ENCODE data around the gene ETV6.

Gene ETV6

DNA sequence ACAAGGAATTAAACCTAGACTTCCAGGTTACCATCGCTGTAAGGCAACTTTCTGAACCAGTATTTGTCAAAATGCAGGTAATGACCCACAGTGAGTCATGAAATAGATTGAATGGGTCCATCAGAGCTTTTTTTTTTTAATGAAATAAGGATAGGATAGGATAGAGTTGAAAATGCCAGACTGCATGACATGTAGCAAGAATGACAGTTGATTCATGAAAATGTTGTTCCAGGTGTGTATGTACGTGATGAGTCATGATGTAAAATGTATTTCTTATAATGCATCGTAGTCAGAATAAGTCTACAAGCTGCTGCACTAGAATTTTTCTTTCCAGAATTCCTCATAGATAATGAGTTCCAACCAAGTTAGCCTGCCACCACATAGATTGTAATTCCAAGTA is 236.9 kb downstream of the ETV6 start:
- Mint-ChIP-seq H3K27ac (no peak overlapping the region), H3K9me3 (peaks cover 6% of the 10 kb centered on the region), H3K4me3 (no peak overlapping the region), H3K36me3 (ENCODE audit: low read depth) (peaks cover 80% of the 10 kb centered on the region), H3K27me3 (no peaks in the 10 kb centered on the region), H3K4me1 (ENCODE audit: low read depth) (peaks cover 8% of the 10 kb centered on the region)

DNA sequence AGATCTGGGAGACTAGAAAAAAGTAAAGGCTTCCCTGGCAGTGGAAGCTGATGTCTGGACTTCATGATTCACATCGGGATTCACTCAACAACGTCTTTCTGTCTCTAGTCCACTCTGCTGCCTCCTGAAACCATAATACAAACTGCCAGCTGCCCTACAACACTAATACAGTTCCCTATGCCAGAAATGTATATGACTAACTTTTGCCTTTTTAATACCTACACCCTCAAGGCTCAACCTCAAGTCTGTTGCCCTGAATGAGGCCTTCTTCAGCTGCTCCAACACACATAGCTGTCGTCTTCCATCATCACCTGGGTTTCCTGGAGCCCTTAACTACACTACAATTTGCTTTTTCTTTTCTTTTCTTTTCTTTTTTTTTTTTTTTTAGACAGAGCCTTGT is 238.6 kb downstream of the ETV6 start:
- Mint-ChIP-seq H3K4me1 (ENCODE audit: low read depth) (peaks cover 8% of the 10 kb centered on the region), H3K36me3 (ENCODE audit: low read depth) (peaks cover 88% of the 10 kb centered on the region), H3K4me3 (no peak overlapping the region), H3K9me3 (peaks cover 6% of the 10 kb centered on the region), H3K27me3 (no peaks in the 10 kb centered on the region), H3K27ac (no peak overlapping the region)

DNA sequence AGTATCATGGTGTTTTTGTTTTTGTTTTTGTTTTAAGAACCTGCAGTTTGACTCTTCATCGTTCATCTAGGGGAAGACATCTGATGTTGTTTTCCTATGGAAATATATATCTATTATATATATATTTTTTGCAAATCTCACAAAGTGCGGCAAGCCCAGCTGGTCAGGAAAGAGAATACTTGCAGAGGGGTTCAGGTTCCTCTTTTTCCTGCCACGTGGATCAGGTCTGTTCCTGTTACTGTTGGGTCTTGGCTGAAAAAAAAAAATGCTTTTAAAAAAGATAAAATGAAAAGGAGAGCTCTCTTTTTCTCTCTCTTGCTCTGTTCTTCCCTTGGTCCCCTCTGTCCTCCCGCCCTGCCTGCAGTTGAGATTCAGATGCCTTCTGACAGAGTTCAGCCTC is 241.9 kb downstream of the ETV6 start:
- Mint-ChIP-seq H3K4me1 (ENCODE audit: low read depth) (peaks cover 23% of the 10 kb centered on the region), H3K27me3 (no peaks in the 10 kb centered on the region), H3K27ac (no peak overlapping the region), H3K4me3 (no peak overlapping the region), H3K9me3 (peaks cover 6% of the 10 kb centered on the region), H3K36me3 (ENCODE audit: low read depth) (peaks cover 67% of the 10 kb centered on the region)

DNA sequence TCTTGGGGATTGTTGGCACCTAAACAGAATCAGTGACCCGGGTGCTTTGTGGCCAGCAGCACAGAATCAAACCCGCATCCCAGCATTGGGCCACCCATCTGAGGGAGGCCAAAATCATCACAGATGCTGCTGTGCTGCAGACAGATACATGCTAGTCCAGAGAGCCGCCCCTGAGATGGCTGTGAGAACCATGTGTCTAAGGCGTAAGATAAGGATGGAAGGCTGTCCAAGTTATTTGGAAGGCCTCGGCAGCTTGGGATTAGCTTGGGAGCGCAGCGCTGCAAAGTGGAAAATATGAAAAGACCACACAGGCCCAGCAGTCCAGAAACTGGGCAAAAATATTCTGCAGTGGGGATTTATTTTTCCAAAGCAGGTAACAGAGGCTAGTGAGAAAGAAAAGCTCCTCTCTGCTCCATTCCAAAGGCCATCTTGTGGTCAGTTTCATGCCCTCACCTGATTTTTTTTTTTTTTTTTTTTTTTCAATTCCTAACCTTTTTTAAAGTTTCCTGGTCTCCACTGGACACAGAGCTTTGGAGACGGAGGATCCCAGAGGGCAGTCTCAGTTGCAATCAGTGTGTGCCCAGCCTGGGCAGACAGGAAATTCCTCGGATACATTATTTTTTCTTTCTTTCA is 242.4 kb downstream of the ETV6 start:
- Mint-ChIP-seq H3K27me3 (no peaks in the 10 kb centered on the region), H3K36me3 (ENCODE audit: low read depth) (peaks cover 62% of the 10 kb centered on the region), H3K4me3 (no peak overlapping the region), H3K27ac (no peak overlapping the region), H3K4me1 (ENCODE audit: low read depth) (peaks cover 23% of the 10 kb centered on the region), H3K9me3 (peaks cover 6% of the 10 kb centered on the region)

DNA sequence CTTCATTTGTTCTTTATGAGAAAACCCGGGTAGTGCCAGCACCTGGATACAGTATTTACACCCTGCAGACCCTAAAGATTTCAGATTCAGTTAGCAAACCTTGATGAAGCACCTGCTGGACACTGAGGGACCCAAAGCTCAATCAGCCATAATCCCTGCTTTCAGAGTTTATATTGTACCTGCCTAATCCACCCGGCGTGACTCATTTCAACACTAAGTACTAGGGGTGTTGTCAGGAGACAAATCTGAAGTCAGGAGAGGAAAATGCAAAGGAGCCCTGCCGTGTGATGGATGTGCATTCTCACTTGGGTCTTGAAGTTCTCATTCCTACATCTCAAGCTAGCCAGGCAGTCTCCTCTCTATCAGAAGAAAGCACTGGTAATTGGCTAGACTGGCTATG is 244.5 kb downstream of the ETV6 start:
- Mint-ChIP-seq H3K9me3 (peaks cover 6% of the 10 kb centered on the region), H3K4me1 (ENCODE audit: low read depth) (peaks cover 28% of the 10 kb centered on the region), H3K27ac (no peak overlapping the region), H3K27me3 (peaks cover 5% of the 10 kb centered on the region), H3K4me3 (no peak overlapping the region), H3K36me3 (ENCODE audit: low read depth) (peaks cover 42% of the 10 kb centered on the region)

DNA sequence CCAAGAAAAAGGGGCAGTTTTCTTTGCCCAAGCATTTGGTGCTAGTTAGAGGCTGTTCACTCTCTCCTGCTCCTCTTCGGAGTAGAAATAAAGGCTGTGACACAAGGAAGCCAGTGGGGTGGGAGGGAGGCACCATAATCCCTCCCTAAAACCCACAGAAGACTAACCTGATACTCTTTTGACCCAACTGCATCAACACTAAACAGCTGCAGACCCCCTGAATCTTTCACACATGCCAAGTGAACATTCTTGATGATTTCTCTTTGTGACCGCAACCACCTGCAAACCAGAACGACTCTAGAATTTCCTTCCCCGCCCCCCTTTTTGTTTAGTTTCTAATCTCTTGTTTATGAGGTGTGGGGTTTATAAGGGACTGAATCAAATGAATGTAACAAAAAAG is 245.4 kb downstream of the ETV6 start:
- peaks cover 34% of the 10 kb centered on the region for H3K36me3 Mint-ChIP-seq (ENCODE audit: low read depth)
- H3K4me3 Mint-ChIP-seq, result no peak overlapping the region
- H3K9me3 Mint-ChIP-seq, result no peaks in the 10 kb centered on the region
- peaks cover 28% of the 10 kb centered on the region for H3K4me1 Mint-ChIP-seq (ENCODE audit: low read depth)
- peaks cover 5% of the 10 kb centered on the region for H3K27me3 Mint-ChIP-seq
- no peak overlapping the region for H3K27ac Mint-ChIP-seq

DNA sequence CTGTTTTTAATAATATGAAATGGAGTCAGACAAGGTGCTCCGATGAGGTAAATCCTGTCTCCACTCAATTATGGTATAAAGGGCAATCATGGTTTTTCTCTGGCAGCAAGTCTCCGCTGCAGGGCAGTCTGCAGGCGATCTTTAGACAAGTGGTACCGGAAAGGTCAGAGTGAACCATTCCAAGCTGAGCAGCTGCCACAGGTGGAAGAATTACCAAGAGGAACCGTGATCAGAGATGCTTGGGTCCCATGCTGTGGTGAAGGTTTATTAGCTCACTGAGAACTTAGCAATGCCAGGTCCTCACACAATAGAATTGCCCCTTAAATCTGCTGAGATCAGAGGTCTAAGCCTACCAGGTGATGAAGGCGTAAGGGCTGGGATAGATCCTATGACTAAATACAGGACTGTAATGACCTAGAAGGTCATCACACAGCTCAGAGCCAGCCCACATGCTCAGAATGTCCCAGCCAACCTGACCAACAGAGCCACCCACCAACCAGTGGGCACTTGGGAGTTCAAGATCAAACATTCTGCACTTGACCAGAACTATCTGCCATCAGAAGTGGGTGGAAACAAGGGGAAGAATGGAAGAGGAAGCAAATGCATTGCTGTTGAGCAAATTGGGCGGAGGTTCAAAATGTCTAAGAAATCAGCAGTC is 246.1 kb downstream of the ETV6 start:
- Mint-ChIP-seq H3K4me1 (ENCODE audit: low read depth) (peaks cover 31% of the 10 kb centered on the region), H3K9me3 (no peaks in the 10 kb centered on the region), H3K27me3 (peaks cover 5% of the 10 kb centered on the region), H3K27ac (peak overlapping the region; percentile 3), H3K36me3 (ENCODE audit: low read depth) (peaks cover 28% of the 10 kb centered on the region), H3K4me3 (no peak overlapping the region)

DNA sequence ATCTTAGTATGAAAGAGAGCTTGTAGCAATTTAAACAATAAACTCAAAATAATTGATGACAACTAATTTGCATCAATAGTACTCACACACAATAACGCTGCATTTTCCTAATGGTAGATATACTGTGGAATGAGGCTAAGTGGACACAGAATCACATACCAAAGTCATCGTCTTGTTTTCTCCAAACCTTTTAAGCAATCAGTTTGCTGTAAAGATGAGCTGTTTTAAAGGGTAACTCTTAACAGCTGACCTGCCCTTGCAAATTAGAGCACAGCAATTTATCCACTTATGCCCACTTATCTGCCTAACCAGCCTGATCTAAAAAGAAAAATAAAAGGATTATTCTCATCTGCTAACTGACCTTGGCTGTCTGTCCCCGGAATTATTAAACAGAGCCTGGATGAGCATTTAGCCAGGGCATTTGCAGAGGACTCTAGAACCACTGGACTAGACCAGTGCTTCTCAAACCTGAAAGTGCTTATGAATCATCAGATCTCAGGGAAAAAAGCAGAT is 247.0 kb downstream of the ETV6 start:
- Mint-ChIP-seq H3K4me3 (no peak overlapping the region), H3K27me3 (peaks cover 5% of the 10 kb centered on the region), H3K27ac (no peak overlapping the region), H3K9me3 (no peaks in the 10 kb centered on the region), H3K4me1 (ENCODE audit: low read depth) (peaks cover 36% of the 10 kb centered on the region), H3K36me3 (ENCODE audit: low read depth) (peaks cover 20% of the 10 kb centered on the region)

DNA sequence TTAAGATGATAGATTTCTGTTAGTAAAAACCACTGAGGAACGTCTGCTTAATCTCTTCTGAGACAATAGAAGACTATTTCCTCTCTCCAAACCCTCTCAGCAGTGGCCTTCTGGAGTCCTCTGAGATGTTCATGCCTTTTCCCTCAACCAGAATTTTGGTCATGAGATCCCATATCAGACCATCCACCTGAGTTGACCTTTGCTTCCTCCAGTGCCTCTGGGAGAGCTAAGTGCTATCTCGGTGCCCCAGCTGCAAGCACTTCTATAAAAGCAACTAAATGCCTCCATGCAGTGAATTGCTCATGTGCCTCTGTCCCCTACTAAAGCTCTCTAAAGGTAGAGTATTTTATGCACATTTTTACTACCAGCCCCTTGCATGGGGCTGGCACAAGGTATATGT is 248.4 kb downstream of the ETV6 start:
- peaks cover 5% of the 10 kb centered on the region for H3K27me3 Mint-ChIP-seq
- peaks cover 8% of the 10 kb centered on the region for H3K36me3 Mint-ChIP-seq (ENCODE audit: low read depth)
- H3K27ac Mint-ChIP-seq, result peak overlapping the region; percentile 62
- no peaks in the 10 kb centered on the region for H3K9me3 Mint-ChIP-seq
- H3K4me1 Mint-ChIP-seq (ENCODE audit: low read depth), result peaks cover 51% of the 10 kb centered on the region
- no peak overlapping the region for H3K4me3 Mint-ChIP-seq

DNA sequence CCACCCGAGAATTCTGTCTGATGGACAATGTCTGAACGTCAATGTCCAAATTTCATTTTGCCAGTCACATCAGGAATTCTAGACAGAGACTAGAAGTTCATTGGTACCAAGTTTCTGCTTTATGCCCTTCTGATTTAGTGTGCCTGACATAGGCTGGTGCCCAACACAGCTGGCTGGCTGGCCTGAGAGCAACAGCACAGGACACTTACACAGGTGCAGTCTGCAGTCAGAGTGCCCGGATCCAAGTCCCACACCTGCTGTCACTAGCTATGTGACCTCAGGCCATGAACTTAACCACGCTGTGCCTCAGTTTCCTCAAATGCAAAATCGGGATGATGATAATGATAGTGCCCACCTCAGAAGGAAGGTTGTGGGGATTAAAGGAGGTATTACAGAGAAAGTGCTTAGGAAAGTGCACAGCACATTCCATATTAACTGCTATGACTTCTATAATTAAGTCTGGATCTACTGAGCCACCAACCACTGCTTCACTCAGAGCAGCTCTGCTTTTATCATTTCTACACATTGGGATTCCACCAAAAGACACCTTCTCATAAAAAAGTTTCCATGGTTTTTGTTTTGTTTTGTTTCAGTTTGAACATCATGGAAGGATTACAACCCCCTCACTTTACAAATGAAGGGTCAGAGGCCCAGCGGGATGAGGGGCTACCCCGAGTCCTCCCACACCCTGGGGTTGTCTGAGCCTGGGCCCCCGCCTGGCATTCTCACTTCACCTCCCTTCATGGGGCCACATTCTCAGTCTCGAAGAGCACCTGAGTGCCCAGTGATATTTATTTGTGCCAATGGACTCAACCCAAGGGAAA is 252.4 kb downstream of the ETV6 start:
- peaks cover 9% of the 10 kb centered on the region for H3K27me3 Mint-ChIP-seq
- peaks cover 6% of the 10 kb centered on the region for H3K36me3 Mint-ChIP-seq (ENCODE audit: low read depth)
- peak overlapping the region; percentile 80 for H3K27ac Mint-ChIP-seq
- peaks cover 39% of the 10 kb centered on the region for H3K4me1 Mint-ChIP-seq (ENCODE audit: low read depth)
- peak overlapping the region; percentile 55 for H3K4me3 Mint-ChIP-seq
- H3K9me3 Mint-ChIP-seq, result peaks cover 9% of the 10 kb centered on the region

DNA sequence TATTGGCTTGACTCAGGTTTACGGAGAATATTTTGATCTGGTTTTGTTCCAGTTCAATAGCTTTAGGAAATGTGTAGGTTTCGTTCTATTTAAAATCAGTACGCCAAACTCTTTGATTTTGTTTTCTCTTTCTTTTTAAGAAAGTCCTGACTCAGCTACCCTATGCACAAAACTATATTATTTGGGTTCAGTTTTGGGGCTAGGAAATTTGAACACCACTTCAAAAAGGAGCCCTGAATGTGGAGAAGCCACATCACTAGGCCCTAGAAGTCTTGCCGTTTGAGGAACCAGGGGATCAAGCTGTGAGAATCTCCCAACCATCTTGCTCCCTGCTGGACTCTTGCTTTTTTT is 253.0 kb downstream of the ETV6 start:
- Mint-ChIP-seq H3K9me3 (peaks cover 13% of the 10 kb centered on the region), H3K27me3 (peaks cover 5% of the 10 kb centered on the region), H3K27ac (peak overlapping the region; percentile 80), H3K4me1 (ENCODE audit: low read depth) (peaks cover 39% of the 10 kb centered on the region), H3K36me3 (ENCODE audit: low read depth) (peaks cover 10% of the 10 kb centered on the region), H3K4me3 (peak overlapping the region; percentile 55)

DNA sequence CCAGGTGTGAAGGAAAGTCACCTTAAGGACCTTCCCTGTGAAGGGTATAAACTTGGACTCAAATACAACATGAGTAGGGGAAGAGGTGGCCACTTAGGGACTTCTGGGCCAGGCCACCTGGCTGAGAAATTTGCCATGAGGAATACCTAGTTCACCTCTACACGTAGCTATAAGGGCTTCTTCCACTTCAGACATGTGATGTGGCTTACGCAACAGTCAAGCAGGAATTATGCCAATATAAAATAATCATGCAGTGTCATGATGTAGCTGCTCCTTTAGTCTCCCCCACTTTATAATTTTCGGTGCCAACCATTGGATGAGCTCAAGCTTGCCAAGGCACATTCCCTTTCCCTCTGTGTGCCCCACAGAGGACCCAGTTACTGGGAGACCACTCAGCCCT is 254.7 kb downstream of the ETV6 start:
- Mint-ChIP-seq H3K4me3 (no peak overlapping the region), H3K27me3 (peaks cover 5% of the 10 kb centered on the region), H3K9me3 (peaks cover 21% of the 10 kb centered on the region), H3K36me3 (ENCODE audit: low read depth) (peaks cover 10% of the 10 kb centered on the region), H3K4me1 (ENCODE audit: low read depth) (peaks cover 34% of the 10 kb centered on the region), H3K27ac (no peak overlapping the region)

DNA sequence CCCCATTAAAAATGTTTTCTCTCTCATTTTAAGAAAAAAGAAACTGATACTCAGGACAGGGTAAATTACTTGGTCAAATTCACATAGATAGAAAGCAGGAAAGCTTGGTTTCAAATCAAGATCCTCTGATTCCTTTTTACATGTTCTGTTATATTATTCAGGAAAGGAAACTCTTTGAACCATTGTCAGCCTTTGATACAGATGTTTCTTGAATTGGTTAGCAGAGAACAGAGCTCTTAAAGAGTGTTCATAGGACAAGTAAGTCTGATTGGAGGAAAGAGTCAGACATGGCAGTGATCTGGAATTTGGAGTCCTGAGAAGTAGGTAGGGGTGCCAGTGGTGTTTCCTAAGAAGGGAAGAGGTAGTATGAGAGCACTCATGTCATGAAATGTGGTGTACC is 256.1 kb downstream of the ETV6 start:
- peaks cover 25% of the 10 kb centered on the region for H3K9me3 Mint-ChIP-seq
- H3K27me3 Mint-ChIP-seq, result peaks cover 8% of the 10 kb centered on the region
- H3K36me3 Mint-ChIP-seq (ENCODE audit: low read depth), result peaks cover 10% of the 10 kb centered on the region
- no peak overlapping the region for H3K27ac Mint-ChIP-seq
- no peak overlapping the region for H3K4me3 Mint-ChIP-seq
- peaks cover 31% of the 10 kb centered on the region for H3K4me1 Mint-ChIP-seq (ENCODE audit: low read depth)

DNA sequence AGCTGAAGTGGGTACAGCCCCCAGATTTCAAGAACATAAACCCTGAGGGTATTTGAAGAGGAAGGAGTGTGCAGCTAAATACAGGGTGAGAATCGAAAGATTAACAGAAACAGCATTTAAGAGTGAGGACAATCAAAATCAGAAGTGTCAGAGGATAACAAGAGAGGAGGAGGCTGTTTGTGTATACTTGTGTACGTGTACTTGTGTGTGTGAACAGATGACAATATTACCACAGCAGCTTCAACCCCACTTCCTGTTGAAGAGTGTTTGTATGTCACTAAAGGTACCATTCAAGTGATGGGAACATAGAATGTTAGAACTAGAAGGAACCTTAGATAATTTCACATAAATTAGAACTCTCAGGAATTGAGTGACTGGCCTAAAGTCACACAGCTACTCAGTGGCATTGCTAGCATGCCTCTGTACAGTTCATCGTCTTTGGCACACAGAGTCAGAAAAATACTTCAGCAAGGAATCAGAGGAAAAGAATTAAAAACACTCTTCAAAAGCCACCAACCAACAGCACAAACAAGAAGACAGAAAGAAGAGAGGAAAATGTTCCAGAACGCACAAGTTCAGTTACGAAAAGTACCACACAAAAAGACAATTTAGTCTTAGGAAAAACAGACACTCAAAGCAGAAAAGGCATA is 256.9 kb downstream of the ETV6 start:
- H3K36me3 Mint-ChIP-seq (ENCODE audit: low read depth), result peaks cover 10% of the 10 kb centered on the region
- peaks cover 8% of the 10 kb centered on the region for H3K27me3 Mint-ChIP-seq
- no peak overlapping the region for H3K4me3 Mint-ChIP-seq
- H3K9me3 Mint-ChIP-seq, result peaks cover 26% of the 10 kb centered on the region
- peaks cover 26% of the 10 kb centered on the region for H3K4me1 Mint-ChIP-seq (ENCODE audit: low read depth)
- no peak overlapping the region for H3K27ac Mint-ChIP-seq

DNA sequence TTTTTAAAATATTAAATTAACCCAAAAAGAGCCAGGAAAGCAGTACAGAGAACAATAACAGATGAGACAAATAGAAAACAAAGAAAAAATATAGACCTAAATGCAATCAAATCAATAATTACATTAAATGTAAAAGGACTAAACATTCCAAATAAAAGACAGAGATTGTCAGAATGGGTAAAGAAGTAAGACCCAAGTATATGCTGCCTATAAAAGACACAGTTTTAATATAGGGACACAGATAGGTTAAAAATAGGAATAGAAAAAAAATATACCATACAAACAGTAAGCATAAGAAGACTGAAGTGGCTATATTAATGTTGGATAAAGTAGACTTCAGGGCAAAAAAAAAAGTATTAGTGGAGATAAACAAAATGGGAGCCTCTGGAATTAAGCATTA is 258.2 kb downstream of the ETV6 start:
- peaks cover 8% of the 10 kb centered on the region for H3K27me3 Mint-ChIP-seq
- H3K4me1 Mint-ChIP-seq (ENCODE audit: low read depth), result peaks cover 14% of the 10 kb centered on the region
- no peak overlapping the region for H3K4me3 Mint-ChIP-seq
- H3K27ac Mint-ChIP-seq, result no peak overlapping the region
- peaks cover 10% of the 10 kb centered on the region for H3K36me3 Mint-ChIP-seq (ENCODE audit: low read depth)
- H3K9me3 Mint-ChIP-seq, result peaks cover 34% of the 10 kb centered on the region
